Ectodermal cell (in vitro differentiated cells): ENCODE results near the gene ATL1.
"Not testable (repeated sequence)": the region's sequence is repeated elsewhere in the genome, so short reads cannot be mapped to it uniquely, and the experiment has no call there.

Experiments
- H3K27ac ChIP-seq: 2 replicates; pipeline ENCODE4 v1.7.0; 2013; ENCODE audit warnings: mild to moderate bottlenecking, low read depth, low read length; ENCODE audit not compliant: insufficient read depth, poor library complexity, severe bottlenecking
- H3K27me3 ChIP-seq: 2 replicates; pipeline ENCODE4 v1.7.0; 2013; ENCODE audit warnings: mild to moderate bottlenecking, low read length; ENCODE audit not compliant: insufficient read depth, control insufficient read depth, poor library complexity, severe bottlenecking
- H3K36me3 ChIP-seq: one replicate; pipeline ENCODE4 v1.7.0; 2013; ENCODE audit warnings: low read length; ENCODE audit not compliant: control insufficient read depth, insufficient read depth
- H3K4me1 ChIP-seq: one replicate; pipeline ENCODE4 v1.7.0; 2013; ENCODE audit warnings: low read length; ENCODE audit not compliant: control insufficient read depth, insufficient read depth
- H3K4me3 ChIP-seq: 2 replicates; pipeline ENCODE4 v1.7.0; 2013; ENCODE audit warnings: low read depth, low read length, control low read depth; ENCODE audit not compliant: insufficient read depth
- H3K9me3 ChIP-seq: 2 replicates; pipeline ENCODE4 v1.7.0; 2013; ENCODE audit warnings: mild to moderate bottlenecking, low read length, moderate library complexity; ENCODE audit not compliant: control insufficient read depth
- WGBS, 2 experiments: methylation state at CpG; one replicate each; pipeline ENCODE4 v1.1.7; 2013; ENCODE audit warnings: missing lambda C conversion rate in 2 of 2; 5-methylcytosine and 5-hydroxymethylcytosine counted together

Gene ATL1

DNA sequence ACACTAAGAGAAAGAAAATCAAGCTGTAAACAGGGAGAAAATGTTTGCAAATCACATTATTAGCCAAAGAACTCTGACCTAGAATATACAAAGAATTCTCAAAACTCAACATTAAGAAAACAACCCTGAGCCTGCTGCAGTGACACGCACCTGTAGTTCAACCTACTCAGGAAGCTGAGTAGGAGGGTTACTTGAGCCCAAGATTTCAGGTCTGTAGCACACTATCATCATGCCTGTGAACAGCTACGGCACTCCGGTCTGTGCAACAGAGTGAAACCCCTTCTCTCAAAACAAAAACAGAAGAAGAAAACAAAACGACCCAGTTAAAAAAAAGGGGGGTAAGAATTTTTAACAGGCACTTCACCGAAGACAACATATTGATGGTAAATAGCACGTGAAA, 87.3 kb downstream of the ATL1 start:
- H3K4me3 ChIP-seq, result no peak overlapping the region
- no peaks in the 10 kb centered on the region for H3K27me3 ChIP-seq
- WGBS, 2 experiments, result 90 to 94% methylated on average over 6 of the region's 6 CpGs
- H3K4me1 ChIP-seq, result no peaks in the 10 kb centered on the region
- no peaks in the 10 kb centered on the region for H3K36me3 ChIP-seq
- no peak overlapping the region for H3K27ac ChIP-seq
- no peaks in the 10 kb centered on the region for H3K9me3 ChIP-seq

DNA sequence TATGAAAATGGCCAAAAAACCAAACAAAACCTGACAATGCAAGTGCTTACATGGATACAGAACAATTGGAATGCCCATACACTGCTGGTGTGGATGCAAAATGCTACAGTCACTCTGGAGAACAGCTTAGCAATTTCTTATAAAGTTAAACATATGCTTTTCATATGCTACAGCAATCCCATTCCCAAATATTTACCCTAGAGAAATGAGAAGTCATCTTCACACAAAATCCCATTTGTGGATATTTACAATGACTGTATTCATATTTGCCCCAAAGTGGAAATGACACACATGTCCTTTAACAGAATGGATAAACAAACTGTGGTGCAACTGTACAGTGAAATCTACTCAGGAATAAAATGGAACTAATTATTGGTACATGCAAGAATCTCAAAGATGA, 87.8 kb downstream of the ATL1 start:
- Histone ChIP-seq H3K4me3 (no peak overlapping the region), H3K27me3 (no peaks in the 10 kb centered on the region), H3K4me1 (no peaks in the 10 kb centered on the region), H3K9me3 (no peaks in the 10 kb centered on the region), H3K27ac (no peak overlapping the region), H3K36me3 (no peaks in the 10 kb centered on the region)

DNA sequence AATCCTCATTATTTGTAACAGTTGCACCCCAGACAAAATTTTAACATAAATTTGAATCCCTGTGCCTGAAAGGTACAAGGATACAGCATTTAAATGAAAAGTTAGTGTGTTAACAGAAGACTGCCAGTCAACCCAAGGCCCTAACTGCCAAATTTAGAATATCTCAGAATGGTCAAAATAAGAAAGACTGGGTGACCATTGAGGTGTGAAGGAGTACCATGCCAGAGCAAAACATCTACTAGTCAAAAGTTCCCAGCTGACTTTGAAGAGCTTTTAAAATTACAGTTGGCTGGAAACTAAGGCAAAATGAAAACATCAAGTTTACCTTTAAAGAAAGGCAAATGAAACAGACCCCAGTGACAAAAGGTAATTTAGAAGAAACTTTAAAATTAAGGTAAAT, 89.7 kb downstream of the ATL1 start:
- H3K9me3 ChIP-seq, result no peaks in the 10 kb centered on the region

DNA sequence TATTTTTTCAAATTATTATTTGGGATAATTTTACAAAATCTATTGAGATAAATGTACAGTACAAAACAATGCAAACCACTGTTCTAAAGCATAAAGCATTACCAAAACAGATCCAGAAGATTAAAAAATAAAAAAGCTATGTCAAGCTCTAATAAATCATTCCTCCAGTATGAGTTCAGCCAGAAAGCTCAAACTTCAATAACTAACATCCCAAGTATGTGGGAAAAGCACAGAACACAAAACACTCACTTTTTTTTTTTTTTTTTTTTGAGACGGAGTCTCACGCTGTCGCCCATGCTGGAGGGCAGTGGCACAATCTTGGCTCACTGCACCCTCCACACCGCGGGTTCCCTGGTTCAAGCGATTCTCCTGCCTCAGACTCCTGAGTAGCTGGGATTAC, 96.8 kb downstream of the ATL1 start:
- Histone ChIP-seq H3K4me3 (no peak overlapping the region), H3K27me3 (no peaks in the 10 kb centered on the region), H3K4me1 (peaks cover 10% of the 10 kb centered on the region), H3K36me3 (no peaks in the 10 kb centered on the region), H3K27ac (no peak overlapping the region), H3K9me3 (no peaks in the 10 kb centered on the region)
- 93 to 95% methylated on average over 6 of the region's 6 CpGs for WGBS, 2 experiments

More for the DNA sequence above, 89.7 kb downstream of the ATL1 start:
- Histone ChIP-seq H3K4me1 (no peaks in the 10 kb centered on the region), H3K36me3 (no peaks in the 10 kb centered on the region), H3K27ac (no peak overlapping the region), H3K27me3 (no peaks in the 10 kb centered on the region), H3K4me3 (no peak overlapping the region)

DNA sequence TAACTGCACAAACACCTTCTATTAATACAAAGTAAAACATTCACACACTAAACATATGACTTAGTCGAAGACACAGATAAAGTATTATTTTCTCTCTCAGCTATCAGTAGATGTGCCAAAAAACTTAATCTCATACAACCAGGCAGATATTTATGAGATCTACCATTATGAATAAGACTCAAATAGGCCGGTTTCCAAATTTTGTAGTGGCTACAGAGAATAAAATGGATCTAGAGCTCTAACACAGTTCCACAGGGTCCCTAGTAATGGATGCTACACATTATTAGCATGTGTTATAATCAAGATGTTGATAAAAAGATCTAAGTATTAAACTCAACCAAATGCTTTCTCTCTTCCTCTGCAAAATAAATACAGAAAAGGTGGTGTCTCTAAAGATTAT, 97.8 kb downstream of the ATL1 start:
- 93 to 97% methylated on average over 2 of the region's 2 CpGs for WGBS, 2 experiments
- H3K9me3 ChIP-seq, result no peaks in the 10 kb centered on the region
- peaks cover 10% of the 10 kb centered on the region for H3K4me1 ChIP-seq
- H3K4me3 ChIP-seq, result no peak overlapping the region
- H3K27ac ChIP-seq, result no peak overlapping the region
- H3K36me3 ChIP-seq, result no peaks in the 10 kb centered on the region
- no peaks in the 10 kb centered on the region for H3K27me3 ChIP-seq

DNA sequence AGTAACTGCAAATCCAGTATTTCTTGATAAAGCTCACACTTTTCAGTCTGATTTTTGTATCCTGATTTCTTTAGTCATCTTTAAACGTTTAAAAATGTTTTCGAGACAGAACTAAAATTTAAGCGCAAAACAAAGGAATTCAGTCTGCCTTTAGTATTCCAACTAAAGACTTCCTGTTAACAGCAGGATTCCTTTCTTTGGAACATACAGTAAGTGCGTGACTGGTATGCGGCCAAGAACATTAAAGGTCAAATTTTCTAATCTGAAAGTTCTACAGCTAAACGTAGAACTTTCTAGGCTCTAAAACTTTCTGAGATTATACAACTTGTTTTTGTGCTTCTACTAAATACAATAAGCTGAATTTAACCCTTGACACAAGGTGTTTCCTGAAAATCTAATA, 98.3 kb downstream of the ATL1 start:
- Histone ChIP-seq H3K4me3 (no peak overlapping the region), H3K27me3 (no peaks in the 10 kb centered on the region), H3K36me3 (no peaks in the 10 kb centered on the region), H3K4me1 (peaks cover 10% of the 10 kb centered on the region), H3K9me3 (no peaks in the 10 kb centered on the region), H3K27ac (no peak overlapping the region)
- WGBS, 2 experiments, result 25 to 30% methylated on average over 6 of the region's 6 CpGs

- H3K4me3 ChIP-seq, result no peak overlapping the region
- H3K4me1 ChIP-seq, result peaks cover 10% of the 10 kb centered on the region
- WGBS, 2 experiments, result 92 to 93% methylated on average over 6 of the region's 6 CpGs
- no peaks in the 10 kb centered on the region for H3K27me3 ChIP-seq
- no peaks in the 10 kb centered on the region for H3K36me3 ChIP-seq
- H3K9me3 ChIP-seq, result no peaks in the 10 kb centered on the region
- no peak overlapping the region for H3K27ac ChIP-seq
Measured at GRCh38 chr14:50659327-50659974, 99.5 kb downstream of the ATL1 start.

DNA sequence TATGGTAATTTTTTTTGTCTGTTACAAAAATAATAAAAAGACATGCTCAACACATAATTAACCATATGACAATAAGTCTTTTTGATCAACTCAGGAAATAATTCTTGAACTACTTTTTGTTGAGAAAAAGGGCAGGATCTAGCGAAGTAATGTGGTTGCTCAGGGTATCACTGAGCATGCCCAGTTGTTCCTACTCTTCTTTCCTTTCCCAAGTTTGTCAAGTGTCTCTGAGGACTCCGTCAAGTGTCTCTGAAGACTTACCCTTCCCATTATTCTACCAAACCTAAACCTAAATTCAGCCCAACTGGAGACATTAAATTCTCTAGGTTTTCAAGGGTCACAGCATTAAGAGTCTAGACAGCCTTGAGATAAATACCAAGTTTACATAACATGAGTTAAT, 104.6 kb downstream of the ATL1 start:
- not testable (repeated sequence) for H3K27me3 ChIP-seq, H3K4me3 ChIP-seq, H3K36me3 ChIP-seq, H3K27ac ChIP-seq, H3K9me3 ChIP-seq
- WGBS, 2 experiments, result 89 to 95% methylated on average over 2 of the region's 2 CpGs
- peaks cover 13% of the 10 kb centered on the region for H3K4me1 ChIP-seq

- not testable (repeated sequence) for H3K4me3 ChIP-seq
- 83 to 95% methylated on average over 3 to 4 of the region's 5 CpGs for WGBS, 2 experiments
Measured at GRCh38 chr14:50665300-50665699, 105.4 kb downstream of the ATL1 start.

GRCh38 chr14:50666772-50667683, 107.1 kb downstream of the ATL1 start:
- Histone ChIP-seq H3K9me3 (no peaks in the 10 kb centered on the region), H3K4me1 (peaks cover 19% of the 10 kb centered on the region), H3K36me3 (no peaks in the 10 kb centered on the region), H3K4me3 (peak overlapping the region; percentile 74), H3K27me3 (no peaks in the 10 kb centered on the region), H3K27ac (peak overlapping the region; percentile 97)
- WGBS, 2 experiments, result 3 to 5% methylated on average over 16 to 19 of the region's 20 CpGs

More at GRCh38 chr14:50665300-50665699, 105.4 kb downstream of the ATL1 start:
- H3K36me3 ChIP-seq, H3K27ac ChIP-seq, H3K27me3 ChIP-seq, H3K9me3 ChIP-seq: not testable (repeated sequence)
- peaks cover 19% of the 10 kb centered on the region for H3K4me1 ChIP-seq
